Lower leg skin (tissue), 4 donors: Measurements from ENCODE around the gene LHFPL3. TPM values are rescaled to one million over a fixed set of nuclear protein-coding genes. Genes with fewer than 3 reads are reported as not detected.

Source experiments
- DNase-seq, 2 donors: peaks; one replicate each; pipeline ENCODE4 v3.0.0-alpha.2; 2019; ENCODE audit warnings: low spot score in 2 of 2
- H3K4me3 ChIP-seq: fragments of 200-600 bp; sonication (generic); 2 replicates; pipeline ENCODE4 v1.5.1; 2017; ENCODE audit warnings: mild to moderate bottlenecking, low read depth; ENCODE audit not compliant: poor library complexity, severe bottlenecking
- POLR2A ChIP-seq, 2 donors: fragments of 450-650 bp; IDR thresholded peaks; one replicate each; pipeline ENCODE4 v1.6.1; 2016 to 2017; ENCODE audit warnings: antibody characterized with exemption in 2 of 2, mild to moderate bottlenecking in 1 of 2, moderate library complexity in 1 of 2
- WGBS, 2 donors: methylation state at CpG; one replicate each; pipeline ENCODE4 v1.1.5; 2018; 5-methylcytosine and 5-hydroxymethylcytosine counted together
- intact Hi-C: fragments of 100-400 bp; cut with DNase I; formaldehyde crosslinking; loops from one replicate; pipeline ENCODE4 v1.15.0; 2023; ENCODE audit warnings: low total_unique reads
- total RNA-seq, 4 donors: library from RNA; depleted of rRNA; stranded (reverse); fragments of >200 nt; gene quantifications; one replicate each; pipeline ENCODE4 v1.1.0, GENCODE V29; 2016
- TF ChIP-seq, protein P1 (sequence below), 3 donors: fragments of 450-650 bp; IDR thresholded peaks; one replicate each; pipeline ENCODE4 v1.5.1; 2016; ENCODE audit warnings: antibody characterized with exemption in 3 of 3, mild to moderate bottlenecking in 3 of 3, moderate library complexity in 2 of 3

Gene LHFPL3
- total RNA-seq, 4 donors from 2014 or later = 0.16 to 2.4 TPM; not detected in 2

- WGBS, 2 donors = 39 to 61% methylated on average over 2 of the region's 2 CpGs
- no peak overlapping the region for H3K4me3 ChIP-seq
- no peak for TF ChIP-seq POLR2A (IDR thresholded peaks at IDR 0.05)
- TF ChIP-seq, protein P1, sequence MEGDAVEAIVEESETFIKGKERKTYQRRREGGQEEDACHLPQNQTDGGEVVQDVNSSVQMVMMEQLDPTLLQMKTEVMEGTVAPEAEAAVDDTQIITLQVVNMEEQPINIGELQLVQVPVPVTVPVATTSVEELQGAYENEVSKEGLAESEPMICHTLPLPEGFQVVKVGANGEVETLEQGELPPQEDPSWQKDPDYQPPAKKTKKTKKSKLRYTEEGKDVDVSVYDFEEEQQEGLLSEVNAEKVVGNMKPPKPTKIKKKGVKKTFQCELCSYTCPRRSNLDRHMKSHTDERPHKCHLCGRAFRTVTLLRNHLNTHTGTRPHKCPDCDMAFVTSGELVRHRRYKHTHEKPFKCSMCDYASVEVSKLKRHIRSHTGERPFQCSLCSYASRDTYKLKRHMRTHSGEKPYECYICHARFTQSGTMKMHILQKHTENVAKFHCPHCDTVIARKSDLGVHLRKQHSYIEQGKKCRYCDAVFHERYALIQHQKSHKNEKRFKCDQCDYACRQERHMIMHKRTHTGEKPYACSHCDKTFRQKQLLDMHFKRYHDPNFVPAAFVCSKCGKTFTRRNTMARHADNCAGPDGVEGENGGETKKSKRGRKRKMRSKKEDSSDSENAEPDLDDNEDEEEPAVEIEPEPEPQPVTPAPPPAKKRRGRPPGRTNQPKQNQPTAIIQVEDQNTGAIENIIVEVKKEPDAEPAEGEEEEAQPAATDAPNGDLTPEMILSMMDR (IDR thresholded peaks at IDR 0.05) = no peak
- intact Hi-C loops = no loop called here
- no peak for DNase-seq
These were observed 488.1 kb downstream of the LHFPL3 start for GRCh38 chr7:104816537-104816936.

GRCh38 chr7:104818961-104819880, 490.8 kb downstream of the LHFPL3 start:
- 50 to 60% methylated on average over 6 of the region's 6 CpGs for WGBS, 2 donors

GRCh38 chr7:104820836-104821535, 492.6 kb downstream of the LHFPL3 start:
- no peak for DNase-seq
- 59 to 61% methylated on average over 10 of the region's 10 CpGs for WGBS, 2 donors
- TF ChIP-seq, protein P1 (IDR thresholded peaks at IDR 0.05) = no peak
- TF ChIP-seq POLR2A (IDR thresholded peaks at IDR 0.05) = no peak
- no peak overlapping the region for H3K4me3 ChIP-seq
- intact Hi-C loops = no loop called here

More at GRCh38 chr7:104818961-104819880, 490.8 kb downstream of the LHFPL3 start:
- no peak for DNase-seq
- TF ChIP-seq POLR2A (IDR thresholded peaks at IDR 0.05) = no peak
- TF ChIP-seq, protein P1 (IDR thresholded peaks at IDR 0.05) = no peak
- H3K4me3 ChIP-seq = no peak overlapping the region
- intact Hi-C loops = no loop called here

- WGBS, 2 donors = 93 to 94% methylated on average over 2 of the region's 2 CpGs
- TF ChIP-seq, protein P1 (IDR thresholded peaks at IDR 0.05) = no peak
- no peak for TF ChIP-seq POLR2A (IDR thresholded peaks at IDR 0.05)
- intact Hi-C loops = no loop called here
- DNase-seq = no peak
- H3K4me3 ChIP-seq = no peak overlapping the region
These were observed 494.8 kb downstream of the LHFPL3 start for GRCh38 chr7:104823177-104823576.

DNA sequence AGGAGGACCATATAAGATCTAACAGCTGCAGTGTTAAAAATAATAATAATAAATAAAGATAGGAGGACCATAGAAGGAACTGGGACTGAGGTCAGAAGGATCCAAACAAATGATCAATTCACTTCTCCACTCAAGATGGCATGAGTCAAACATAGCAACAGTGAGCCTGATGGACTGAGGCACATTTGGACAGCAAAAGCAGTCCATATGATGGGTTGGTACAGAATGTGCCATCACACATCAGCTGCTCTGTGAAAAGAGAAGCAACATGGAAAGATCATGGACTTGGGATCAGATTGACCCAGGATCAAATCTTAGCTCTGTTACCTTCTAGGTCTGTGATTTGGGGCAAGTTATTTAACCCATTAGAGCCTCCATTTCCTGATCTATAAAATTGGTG, 496.7 kb downstream of the LHFPL3 start:
- no peak overlapping the region for H3K4me3 ChIP-seq
- TF ChIP-seq POLR2A (IDR thresholded peaks at IDR 0.05) = no peak
- TF ChIP-seq, protein P1 (IDR thresholded peaks at IDR 0.05) = no peak
- intact Hi-C loops = no loop called here
- DNase-seq = peak in 1 of 2 donors; percentile 32
